ENCODE measurements around the gene VPS13D.

VPS13D gene

GRCh38 chr1:12339811-12340543 is 110.1 kb downstream of the VPS13D start:
- DNase-seq, result peak; percentile 46

GRCh38 chr1:12340544-12340930 is 110.7 kb downstream of the VPS13D start:
- DNase-seq, result no peak

GRCh38 chr1:12341667-12342066 is 111.8 kb downstream of the VPS13D start:
- DNase-seq, result no peak

GRCh38 chr1:12342401-12343003 is 112.7 kb downstream of the VPS13D start:
- DNase-seq, result no peak

GRCh38 chr1:12343823-12344487 is 114.1 kb downstream of the VPS13D start:
- DNase-seq, result no peak

- DNase-seq, result no peak
These were observed 114.9 kb downstream of the VPS13D start for GRCh38 chr1:12344596-12345349.

- DNase-seq, result no peak
These were observed 115.8 kb downstream of the VPS13D start for GRCh38 chr1:12345350-12346217.

GRCh38 chr1:12346483-12347151 is 116.8 kb downstream of the VPS13D start:
- no peak for DNase-seq

- DNase-seq, result no peak
These were observed 118.3 kb downstream of the VPS13D start for GRCh38 chr1:12348113-12348512.

GRCh38 chr1:12353981-12354380 is 124.2 kb downstream of the VPS13D start:
- DNase-seq, result no peak

GRCh38 chr1:12356004-12356890 is 126.4 kb downstream of the VPS13D start:
- no peak for DNase-seq

GRCh38 chr1:12358499-12358898 is 128.7 kb downstream of the VPS13D start:
- DNase-seq, result no peak

- DNase-seq, result no peak
These were observed 129.7 kb downstream of the VPS13D start for GRCh38 chr1:12359359-12360133.

- DNase-seq, result no peak
These were observed 138.8 kb downstream of the VPS13D start for GRCh38 chr1:12368646-12369045.

- no peak for DNase-seq
These were observed 139.4 kb downstream of the VPS13D start for GRCh38 chr1:12369258-12369657.

GRCh38 chr1:12370333-12370975 is 140.6 kb downstream of the VPS13D start:
- no peak for DNase-seq

GRCh38 chr1:12371053-12371452 is 141.2 kb downstream of the VPS13D start:
- DNase-seq, result no peak

GRCh38 chr1:12372180-12372579 is 142.3 kb downstream of the VPS13D start:
- DNase-seq, result no peak

- no peak for DNase-seq
These were observed 142.9 kb downstream of the VPS13D start for GRCh38 chr1:12372761-12373160.
